ENCODE results near the gene SETBP1. TPM values are rescaled to one million over a fixed set of nuclear protein-coding genes. Genes with fewer than 3 reads are reported as not detected.

Gene SETBP1
- polyA plus RNA-seq, 1 experiment = 2.9 TPM

- DNase-seq (ENCODE audit: low read depth) = no peak
- H3K36me3 ChIP-seq (ENCODE audit: control insufficient read depth, insufficient read depth, low read length) = no peaks in the 10 kb centered on the region
- H3K4me3 ChIP-seq (ENCODE audit: low read depth, low read length) = no peak overlapping the region
- CTCF ChIA-PET = interaction anchor here (0.6 to 1.4 kb wide), 2 partner anchors 51 to 52 kb away, joined by 3 to 4 read pairs; no protein-coding TSS in a partner anchor
- no peaks in the 10 kb centered on the region; the same call in 1 of the 2 replicates for H3K27me3 ChIP-seq (ENCODE audit: control insufficient read depth, insufficient read depth, low read length)
- no peak for TF ChIP-seq CTCF (IDR thresholded peaks at IDR 0.05; ENCODE audit: insufficient read depth, low read depth, low read length)
- POLR2A ChIA-PET = no interaction called here
Measured at GRCh38 chr18:44853430-44853829, 172.7 kb downstream of the SETBP1 start.

- Histone ChIP-seq H3K36me3 (ENCODE audit: control insufficient read depth, insufficient read depth, low read length) (no peaks in the 10 kb centered on the region), H3K27me3 (ENCODE audit: control insufficient read depth, insufficient read depth, low read length) (no peaks in the 10 kb centered on the region), H3K4me3 (ENCODE audit: low read depth, low read length) (no peak overlapping the region)
- POLR2A ChIA-PET = no interaction called here
- CTCF ChIA-PET = no interaction called here
- no peak for DNase-seq (ENCODE audit: low read depth)
- TF ChIP-seq CTCF (IDR thresholded peaks at IDR 0.05; ENCODE audit: insufficient read depth, low read depth, low read length) = no peak
Measured at GRCh38 chr18:44855681-44856080, 175.0 kb downstream of the SETBP1 start.

GRCh38 chr18:44856157-44856556, 175.5 kb downstream of the SETBP1 start:
- CTCF ChIA-PET = no interaction called here
- POLR2A ChIA-PET = interaction anchor here (0.7 kb wide), 1 partner anchor 655 kb away, joined by 4 read pairs; no protein-coding TSS in a partner anchor
- no peaks in the 10 kb centered on the region for H3K36me3 ChIP-seq (ENCODE audit: control insufficient read depth, insufficient read depth, low read length)
- H3K4me3 ChIP-seq (ENCODE audit: low read depth, low read length) = no peak overlapping the region
- no peaks in the 10 kb centered on the region for H3K27me3 ChIP-seq (ENCODE audit: control insufficient read depth, insufficient read depth, low read length)
- DNase-seq (ENCODE audit: low read depth) = no peak
- TF ChIP-seq CTCF (IDR thresholded peaks at IDR 0.05; ENCODE audit: insufficient read depth, low read depth, low read length) = no peak

GRCh38 chr18:44857081-44857480, 176.4 kb downstream of the SETBP1 start:
- CTCF ChIA-PET = no interaction called here
- DNase-seq (ENCODE audit: low read depth) = no peak
- POLR2A ChIA-PET = no interaction called here
- Histone ChIP-seq H3K36me3 (ENCODE audit: control insufficient read depth, insufficient read depth, low read length) (no peaks in the 10 kb centered on the region), H3K27me3 (ENCODE audit: control insufficient read depth, insufficient read depth, low read length) (no peaks in the 10 kb centered on the region), H3K4me3 (ENCODE audit: low read depth, low read length) (no peak overlapping the region)
- TF ChIP-seq CTCF (IDR thresholded peaks at IDR 0.05; ENCODE audit: insufficient read depth, low read depth, low read length) = no peak

GRCh38 chr18:44857744-44858491, 177.2 kb downstream of the SETBP1 start:
- no peak for TF ChIP-seq CTCF (IDR thresholded peaks at IDR 0.05; ENCODE audit: insufficient read depth, low read depth, low read length)
- Histone ChIP-seq H3K36me3 (ENCODE audit: control insufficient read depth, insufficient read depth, low read length) (no peaks in the 10 kb centered on the region), H3K27me3 (ENCODE audit: control insufficient read depth, insufficient read depth, low read length) (no peaks in the 10 kb centered on the region), H3K4me3 (ENCODE audit: low read depth, low read length) (no peak overlapping the region)
- DNase-seq (ENCODE audit: low read depth) = no peak
- POLR2A ChIA-PET = no interaction called here
- CTCF ChIA-PET = interaction anchor here (0.7 to 1.3 kb wide), 2 partner anchors 42 to 64 kb away, joined by 3 read pairs; no protein-coding TSS in a partner anchor

All from BJ (cell line).